CD14-positive monocyte (primary cell): ENCODE results near the gene LCAT. TPM values are rescaled to one million over a fixed set of nuclear protein-coding genes. Genes with fewer than 3 reads are reported as not detected.
A peak's percentile ranks its signal among the peaks of the same experiment; 100 is the strongest.

Experiments used
- DNase-seq, 3 donors: peaks; one replicate each; pipeline ENCODE4 v3.0.0-alpha.2; 2011 to 2022
- H2AFZ ChIP-seq: 2 replicates; pipeline ENCODE4 v1.6.0; 2012; ENCODE audit warnings: mild to moderate bottlenecking, low read depth, low read length, inconsistent platforms; ENCODE audit not compliant: insufficient read depth, poor library complexity, severe bottlenecking
- H3K27ac ChIP-seq, 2 donors: 1 replicate in 1 of 2; 2 replicates in 1 of 2; pipeline ENCODE4 v1.5.1; 2012 to 2013; ENCODE audit warnings: low read length in 2 of 2, control low read depth in 1 of 2, inconsistent platforms in 1 of 2, low read depth in 1 of 2, mild to moderate bottlenecking in 1 of 2
- H3K27me3 ChIP-seq, 2 donors: one replicate each; pipeline versions ENCODE4 v1.6.0 to v1.6.1; 2011 to 2013; ENCODE audit warnings: low read length in 2 of 2; ENCODE audit not compliant: control insufficient read depth in 2 of 2, insufficient read depth in 2 of 2
- H3K36me3 ChIP-seq, 2 donors: replicated peaks in 1 of 2; 1 replicate in 1 of 2; 2 replicates in 1 of 2; pipeline versions ENCODE4 v1.5.1 to v1.6.1; 2012 to 2013; ENCODE audit warnings: low read length in 2 of 2, control low read depth in 1 of 2, inconsistent platforms in 1 of 2, mild to moderate bottlenecking in 1 of 2; ENCODE audit not compliant: insufficient read depth in 2 of 2, control insufficient read depth in 1 of 2
- H3K4me1 ChIP-seq, 2 donors: 1 replicate in 1 of 2; 2 replicates in 1 of 2; pipeline versions ENCODE4 v1.5.1 to v1.6.1; 2012 to 2013; ENCODE audit warnings: low read length in 2 of 2, control low read depth in 1 of 2, inconsistent platforms in 1 of 2, mild to moderate bottlenecking in 1 of 2, moderate library complexity in 1 of 2; ENCODE audit not compliant: insufficient read depth in 2 of 2, control insufficient read depth in 1 of 2
- H3K4me2 ChIP-seq: replicated peaks from 2 replicates; pipeline ENCODE3; 2012; ENCODE audit warnings: low read length, moderate library complexity, mild to moderate bottlenecking; ENCODE audit not compliant: poor library complexity, severe bottlenecking; ENCODE audit errors: extremely low read depth
- H3K4me3 ChIP-seq, 3 experiments: fragments of 200-600 bp in 1 of 3; sonication (generic) in 1 of 3; replicated peaks in 1 of 3; 1 replicate in 2 of 3; 2 replicates in 1 of 3; pipeline ENCODE4 v1.5.1; 2011 to 2013; ENCODE audit warnings: low read length in 3 of 3, mild to moderate bottlenecking in 3 of 3, control low read depth in 2 of 3, low read depth in 2 of 3, inconsistent platforms in 1 of 3, moderate library complexity in 1 of 3
- H3K79me2 ChIP-seq: 2 replicates; pipeline ENCODE4 v1.6.0; 2012; ENCODE audit warnings: mild to moderate bottlenecking, control low read depth, inconsistent platforms, low read length, moderate library complexity; ENCODE audit not compliant: insufficient read depth
- H3K9ac ChIP-seq: 2 replicates; pipeline ENCODE4 v1.6.0; 2017; ENCODE audit warnings: low read length, mild to moderate bottlenecking; ENCODE audit not compliant: insufficient read depth, poor library complexity, severe bottlenecking
- H3K9me3 ChIP-seq, 2 donors: replicated peaks in 1 of 2; 1 replicate in 1 of 2; 2 replicates in 1 of 2; pipeline versions ENCODE4 v1.5.1 to v1.6.1; 2012 to 2013; ENCODE audit warnings: low read length in 2 of 2, control low read depth in 1 of 2; ENCODE audit not compliant: control insufficient read depth in 1 of 2, insufficient read depth in 1 of 2
- H4K20me1 ChIP-seq: 2 replicates; pipeline ENCODE4 v1.6.0; 2012; ENCODE audit warnings: mild to moderate bottlenecking, low read length, control low read depth, moderate library complexity; ENCODE audit not compliant: insufficient read depth
- H3K27ac Mint-ChIP-seq, 7 donors: one replicate each; pipeline ENCODE4 v1.8.0; 2020; ENCODE audit warnings: mild to moderate bottlenecking in 7 of 7, mixed read lengths in 7 of 7, moderate library complexity in 6 of 7, inconsistent platforms in 2 of 7
- H3K27me3 Mint-ChIP-seq, 3 donors: one replicate each; pipeline ENCODE4 v1.8.0; 2021 to 2022; ENCODE audit warnings: low read depth in 3 of 3, mild to moderate bottlenecking in 3 of 3, mixed read lengths in 3 of 3, moderate library complexity in 3 of 3, inconsistent platforms in 1 of 3
- H3K36me3 Mint-ChIP-seq, 2 donors: one replicate each; pipeline ENCODE4 v1.8.0; 2020; ENCODE audit warnings: mixed read lengths in 2 of 2, inconsistent platforms in 1 of 2, mild to moderate bottlenecking in 1 of 2
- H3K4me1 Mint-ChIP-seq: one replicate; pipeline ENCODE4 v1.8.0; 2020; ENCODE audit warnings: mild to moderate bottlenecking, mixed read lengths
- H3K4me3 Mint-ChIP-seq, 2 donors: one replicate each; pipeline ENCODE4 v1.8.0; 2020; ENCODE audit warnings: mild to moderate bottlenecking in 2 of 2, mixed read lengths in 2 of 2, moderate library complexity in 1 of 2
- H3K9me3 Mint-ChIP-seq, 7 donors: one replicate each; pipeline ENCODE4 v1.8.0; 2020 to 2022; ENCODE audit warnings: mixed read lengths in 7 of 7, mild to moderate bottlenecking in 6 of 7, moderate library complexity in 6 of 7, inconsistent platforms in 2 of 7
- CTCF ChIP-seq: fragments of 200-600 bp; IDR thresholded peaks from one replicate; pipeline ENCODE4 v1.8.0; 2022; ENCODE audit warnings: antibody characterized with exemption, mild to moderate bottlenecking
- WGBS: methylation state at CpG from one replicate; pipeline ENCODE4 v1.1.5; 2013; ENCODE audit warnings: missing lambda C conversion rate; ENCODE audit not compliant: insufficient coverage; 5-methylcytosine and 5-hydroxymethylcytosine counted together
- intact Hi-C, 2 donors: fragments of 100-400 bp; cut with micrococcal nuclease; formaldehyde crosslinking; loops; one replicate each; pipeline versions ENCODE4 v1.15.0 to v1.15.1; 2023
- polyA plus RNA-seq, 3 donors: library from polyadenylated mRNA; depleted of rRNA in 1 of 3; unstranded in 2 of 3; stranded (reverse) in 1 of 3; fragments of 300-500 nt in 2 of 3; fragments of >200 nt in 1 of 3; fragmentation: Illumina TruSeq in 2 of 3; gene quantifications; 1 replicate in 2 of 3; 2 replicates in 1 of 3; pipeline ENCODE4 v1.2.3, GENCODE V29; 2012 to 2021

Gene LCAT
- polyA plus RNA-seq, 3 donors: 0.17 to 16.2 TPM; not detected in 1

GRCh38 chr16:67990018-67990386, 46.1 kb upstream of the LCAT start:
- H3K9ac ChIP-seq: no peak overlapping the region
- H3K4me3 Mint-ChIP-seq: no peak overlapping the region
- H3K27ac ChIP-seq: no peak overlapping the region
- H3K9me3 Mint-ChIP-seq: no peaks in the 10 kb centered on the region
- WGBS: 100% methylated on average over 1 of the region's 6 CpGs
- no peak overlapping the region for H3K4me3 ChIP-seq
- H3K36me3 ChIP-seq: peaks cover 22 to 34% of the 10 kb centered on the region in 2 donors
- H2AFZ ChIP-seq: no peak overlapping the region
- H3K27me3 Mint-ChIP-seq: no peaks in the 10 kb centered on the region
- H3K4me1 ChIP-seq: peaks cover 42 to 46% of the 10 kb centered on the region in 2 donors
- H3K27ac Mint-ChIP-seq: peak overlapping the region in 1 of 7 donors; percentile 65
- no peak for DNase-seq
- H3K79me2 ChIP-seq: peaks cover 13% of the 10 kb centered on the region
- peaks cover 53% of the 10 kb centered on the region for H3K4me1 Mint-ChIP-seq
- no peaks in the 10 kb centered on the region for H3K9me3 ChIP-seq
- peaks cover 36% of the 10 kb centered on the region for H4K20me1 ChIP-seq
- no peaks in the 10 kb centered on the region for H3K27me3 ChIP-seq
- intact Hi-C loops: no loop called here
- TF ChIP-seq CTCF: no peak
- peaks cover 24 to 34% of the 10 kb centered on the region in 2 donors for H3K36me3 Mint-ChIP-seq
- H3K4me2 ChIP-seq: no peak overlapping the region

GRCh38 chr16:67989322-67990017, 45.5 kb upstream of the LCAT start:
- H3K4me3 Mint-ChIP-seq: no peak overlapping the region
- H3K27ac Mint-ChIP-seq: peak overlapping the region in 2 of 7 donors; percentile 5 to 65
- H3K9ac ChIP-seq: no peak overlapping the region
- peaks cover 36% of the 10 kb centered on the region for H4K20me1 ChIP-seq
- H3K27ac ChIP-seq: no peak overlapping the region
- no peak for TF ChIP-seq CTCF
- H3K27me3 Mint-ChIP-seq: no peaks in the 10 kb centered on the region
- peaks cover 13% of the 10 kb centered on the region for H3K79me2 ChIP-seq
- no peak overlapping the region for H3K4me2 ChIP-seq
- no peaks in the 10 kb centered on the region for H3K27me3 ChIP-seq
- H3K36me3 Mint-ChIP-seq: peaks cover 24 to 30% of the 10 kb centered on the region in 2 donors
- DNase-seq: no peak
- peaks cover 53% of the 10 kb centered on the region for H3K4me1 Mint-ChIP-seq
- no peak overlapping the region for H2AFZ ChIP-seq
- H3K9me3 ChIP-seq: no peaks in the 10 kb centered on the region
- WGBS: 90% methylated on average over 6 of the region's 8 CpGs
- H3K4me1 ChIP-seq: peaks cover 42 to 46% of the 10 kb centered on the region in 2 donors
- intact Hi-C loops: no loop called here
- H3K36me3 ChIP-seq: peaks cover 22 to 34% of the 10 kb centered on the region in 2 donors
- no peaks in the 10 kb centered on the region for H3K9me3 Mint-ChIP-seq
- no peak overlapping the region for H3K4me3 ChIP-seq
